Osteocyte (in vitro differentiated cells): ENCODE measurements around the gene ZFYVE19. TPM values are rescaled to one million over a fixed set of nuclear protein-coding genes. Genes with fewer than 3 reads are reported as not detected.

Experiments used
- DNase-seq: peaks from one replicate; pipeline ENCODE4 v3.0.0; 2021; ENCODE audit warnings: mixed read lengths; ENCODE audit not compliant: unreplicated experiment; ENCODE audit errors: extremely low spot score
- H3K27ac Mint-ChIP-seq: one replicate; pipeline ENCODE4 v1.8.0; 2021; ENCODE audit warnings: mild to moderate bottlenecking, mixed read lengths; ENCODE audit not compliant: unreplicated experiment
- H3K27me3 Mint-ChIP-seq: one replicate; pipeline ENCODE4 v1.8.0; 2021; ENCODE audit warnings: mixed read lengths; ENCODE audit not compliant: unreplicated experiment
- H3K36me3 Mint-ChIP-seq: one replicate; pipeline ENCODE4 v1.8.0; 2021; ENCODE audit warnings: mixed read lengths; ENCODE audit not compliant: unreplicated experiment
- H3K4me1 Mint-ChIP-seq: one replicate; pipeline ENCODE4 v1.8.0; 2021; ENCODE audit warnings: mixed read lengths; ENCODE audit not compliant: unreplicated experiment
- H3K4me3 Mint-ChIP-seq: one replicate; pipeline ENCODE4 v1.8.0; 2021; ENCODE audit warnings: mild to moderate bottlenecking, moderate library complexity, mixed read lengths; ENCODE audit not compliant: unreplicated experiment
- H3K9me3 Mint-ChIP-seq: one replicate; pipeline ENCODE4 v1.8.0; 2021; ENCODE audit warnings: mixed read lengths; ENCODE audit not compliant: unreplicated experiment
- CTCF ChIP-seq: fragments of 200-600 bp; sonication (generic); IDR thresholded peaks from 2 replicates; pipeline ENCODE4 v1.5.0; 2021; ENCODE audit warnings: antibody characterized with exemption, mild to moderate bottlenecking, moderate library complexity
- total RNA-seq: library from RNA; stranded (reverse); gene quantifications from 2 replicates; pipeline ENCODE4 v1.2.1, GENCODE V29; 2021

Gene ZFYVE19
- total RNA-seq, 1 donor from 2014 or later = 21.1 TPM

- TF ChIP-seq CTCF = no peak
- no peaks in the 10 kb centered on the region for H3K9me3 Mint-ChIP-seq
- no peaks in the 10 kb centered on the region for H3K36me3 Mint-ChIP-seq
- peaks cover 17% of the 10 kb centered on the region for H3K4me1 Mint-ChIP-seq
- no peak overlapping the region for H3K27ac Mint-ChIP-seq
- no peak overlapping the region for H3K4me3 Mint-ChIP-seq
- DNase-seq = no peak
- H3K27me3 Mint-ChIP-seq = no peaks in the 10 kb centered on the region
Observed at GRCh38 chr15:40863660-40864270, 56.9 kb downstream of the ZFYVE19 start.

Other genes with a start within 250 kb of the ZFYVE19 start
- gene CCDC32, start 242.0 kb upstream of the ZFYVE19 start, total RNA-seq = 23.9 and 28.3 TPM in 2 replicates
- 9.6 and 11.7 TPM in 2 replicates for gene RPUSD2, start 237.8 kb upstream of the ZFYVE19 start, total RNA-seq
- gene KNL1, start 212.8 kb upstream of the ZFYVE19 start, total RNA-seq = 5.6 and 6.2 TPM in 2 replicates
- gene RAD51, start 111.9 kb upstream of the ZFYVE19 start, total RNA-seq = 8.5 and 8.6 TPM in 2 replicates
- 30.2 and 35.6 TPM in 2 replicates for gene RMDN3, start 51.8 kb upstream of the ZFYVE19 start, total RNA-seq
- gene GCHFR, start 43.0 kb upstream of the ZFYVE19 start, total RNA-seq = 3.8 and 5.1 TPM in 2 replicates
- not detected in 2 replicates for gene C15orf62, start 37.1 kb upstream of the ZFYVE19 start, total RNA-seq
- 38.1 and 39.8 TPM in 2 replicates for gene DNAJC17, start 384 bp downstream of the ZFYVE19 start, total RNA-seq
- gene PPP1R14D, start 21.6 kb downstream of the ZFYVE19 start, total RNA-seq = not detected in 2 replicates
- gene SPINT1, start 37.0 kb downstream of the ZFYVE19 start, total RNA-seq = 5.2 and 5.5 TPM in 2 replicates
- gene RHOV, start 67.1 kb downstream of the ZFYVE19 start, total RNA-seq = 0.34 and 0.46 TPM in 2 replicates
- 36.7 and 40.5 TPM in 2 replicates for gene VPS18, start 87.4 kb downstream of the ZFYVE19 start, total RNA-seq
- 0.39 and 0.54 TPM in 2 replicates for gene DLL4, start 122.3 kb downstream of the ZFYVE19 start, total RNA-seq
- gene CHAC1, start 146.4 kb downstream of the ZFYVE19 start, total RNA-seq = 33.3 and 39.3 TPM in 2 replicates